ENCODE measurements around the gene EIF2D. TPM values are rescaled to one million over a fixed set of nuclear protein-coding genes. Genes with fewer than 3 reads are reported as not detected.
A peak's percentile ranks its signal among the peaks of the same experiment; 100 is the strongest.

The EIF2D gene
- total RNA-seq, 2 donors from 2014 or later = 38.3 to 41.9 TPM

GRCh38 chr1:206636671-206637070 is 24.4 kb upstream of the EIF2D start:
- H3K36me3 Mint-ChIP-seq (ENCODE audit: low read depth) = peaks cover 15% of the 10 kb centered on the region
- H3K27ac ChIP-seq (ENCODE audit: low read depth, low read length) = no peak overlapping the region
- H3K9me3 Mint-ChIP-seq = no peaks in the 10 kb centered on the region
- H3K36me3 ChIP-seq (ENCODE audit: control insufficient read depth, insufficient read depth, low read length) = peaks cover 3% of the 10 kb centered on the region
- DNase-seq = no peak
- no peaks in the 10 kb centered on the region for H3K27me3 ChIP-seq (ENCODE audit: control insufficient read depth, insufficient read depth, low read length, poor library complexity, severe bottlenecking)
- no peaks in the 10 kb centered on the region for H3K9me3 ChIP-seq (ENCODE audit: control insufficient read depth, low read length)
- H3K4me1 Mint-ChIP-seq = peaks cover 27% of the 10 kb centered on the region
- H3K27ac Mint-ChIP-seq = no peak overlapping the region
- 45% methylated on average over 4 of the region's 4 CpGs; no CpG with 5 or more reads in 1 of the 2 experiments for WGBS, 2 experiments (ENCODE audit: insufficient coverage in 1 of 2, insufficient read length in 1 of 2)
- peak overlapping the region; percentile 87 for H3K4me3 ChIP-seq (ENCODE audit: low read length)
- no peak overlapping the region for H3K9ac ChIP-seq (ENCODE audit: extremely low read depth, low read length, poor library complexity, severe bottlenecking)
- no peak for TF ChIP-seq CTCF (conservative IDR thresholded peaks at IDR 0.05)
- no peaks in the 10 kb centered on the region for H3K27me3 Mint-ChIP-seq (ENCODE audit: insufficient read depth)
- H3K4me3 Mint-ChIP-seq = peak overlapping the region; percentile 69
- H3K4me1 ChIP-seq (ENCODE audit: control insufficient read depth, insufficient read depth, low read length) = no peaks in the 10 kb centered on the region

GRCh38 chr1:206635978-206636345 is 23.7 kb upstream of the EIF2D start:
- Histone ChIP-seq H3K9ac (ENCODE audit: extremely low read depth, low read length, poor library complexity, severe bottlenecking) (peak overlapping the region; percentile 60), H3K27me3 (ENCODE audit: control insufficient read depth, insufficient read depth, low read length, poor library complexity, severe bottlenecking) (no peaks in the 10 kb centered on the region), H3K4me3 (ENCODE audit: low read length) (peak overlapping the region; percentile 87), H3K9me3 (ENCODE audit: control insufficient read depth, low read length) (no peaks in the 10 kb centered on the region), H3K27ac (ENCODE audit: low read depth, low read length) (no peak overlapping the region), H3K36me3 (ENCODE audit: control insufficient read depth, insufficient read depth, low read length) (peaks cover 3% of the 10 kb centered on the region), H3K4me1 (ENCODE audit: control insufficient read depth, insufficient read depth, low read length) (no peaks in the 10 kb centered on the region)
- peaks cover 13% of the 10 kb centered on the region for H3K36me3 Mint-ChIP-seq (ENCODE audit: low read depth)
- DNase-seq = no peak
- H3K27me3 Mint-ChIP-seq (ENCODE audit: insufficient read depth) = no peaks in the 10 kb centered on the region
- H3K4me3 Mint-ChIP-seq = peak overlapping the region; percentile 69
- WGBS, 2 experiments (ENCODE audit: insufficient coverage in 1 of 2, insufficient read length in 1 of 2) = 3 to 4% methylated on average over 8 to 14 of the region's 14 CpGs
- peaks cover 27% of the 10 kb centered on the region for H3K4me1 Mint-ChIP-seq
- no peaks in the 10 kb centered on the region for H3K9me3 Mint-ChIP-seq
- TF ChIP-seq CTCF (conservative IDR thresholded peaks at IDR 0.05) = no peak
- no peak overlapping the region for H3K27ac Mint-ChIP-seq

- H3K36me3 Mint-ChIP-seq (ENCODE audit: low read depth) = peaks cover 9% of the 10 kb centered on the region
- Histone ChIP-seq H3K27me3 (ENCODE audit: control insufficient read depth, insufficient read depth, low read length, poor library complexity, severe bottlenecking) (no peaks in the 10 kb centered on the region), H3K27ac (ENCODE audit: low read depth, low read length) (peak within 1 kb of the TSS; percentile 26), H3K4me1 (ENCODE audit: control insufficient read depth, insufficient read depth, low read length) (no peaks in the 10 kb centered on the region), H3K9ac (ENCODE audit: extremely low read depth, low read length, poor library complexity, severe bottlenecking) (peak within 1 kb of the TSS; percentile 60), H3K36me3 (ENCODE audit: control insufficient read depth, insufficient read depth, low read length) (peaks cover 3% of the 10 kb centered on the region), H3K9me3 (ENCODE audit: control insufficient read depth, low read length) (no peaks in the 10 kb centered on the region), H3K4me3 (ENCODE audit: low read length) (peak within 1 kb of the TSS; percentile 87)
- H3K9me3 Mint-ChIP-seq = no peaks in the 10 kb centered on the region
- DNase-seq = peak; percentile 96
- H3K27me3 Mint-ChIP-seq (ENCODE audit: insufficient read depth) = no peaks in the 10 kb centered on the region
- peak within 1 kb of the TSS; percentile 81 for H3K27ac Mint-ChIP-seq
- peak within 1 kb of the TSS; percentile 69 for H3K4me3 Mint-ChIP-seq
- WGBS, 2 experiments (ENCODE audit: insufficient coverage in 1 of 2, insufficient read length in 1 of 2) = 0 to 1% methylated on average over 27 to 84 of the region's 84 CpGs
- H3K4me1 Mint-ChIP-seq = peaks cover 27% of the 10 kb centered on the region
- TF ChIP-seq CTCF (conservative IDR thresholded peaks at IDR 0.05) = no peak
These were observed 23.1 kb upstream of the EIF2D start, which contains the start of gene DYRK3 for GRCh38 chr1:206635080-206635977. Gene DYRK3 (plus strand): TSS chr1:206635536. CDS start chr1:206635704, 168 bp downstream.
